Naive thymus-derived CD4-positive, alpha-beta T cell (primary cell): ENCODE results near the gene BDH2. TPM values are rescaled to one million over a fixed set of nuclear protein-coding genes. Genes with fewer than 3 reads are reported as not detected.

ENCODE experiments used
- ATAC-seq: fragments of 150-1000 bp; cut with Tn5 transposase; 2 replicates; pipeline ENCODE4 v1.10.0; 2021; ENCODE audit warnings: mild to moderate bottlenecking, moderate library complexity
- CTCF ChIA-PET: fragments of 350-600 bp; sonication (Branson Sonifier 250); formaldehyde crosslinking; loops from one replicate; lab custom pipeline; 2021; ENCODE audit warnings: antibody characterized with exemption; lab: Charles Lee
- POLR2A ChIA-PET: fragments of 350-600 bp; sonication (Branson Sonifier 250); formaldehyde crosslinking; loops from one replicate; lab custom pipeline; 2021; ENCODE audit warnings: antibody characterized with exemption, inconsistent platforms; lab: Charles Lee
- DNase-seq, 9 donors: peaks; one replicate each; pipeline versions ENCODE4 v3.0.0 to v3.0.0-alpha.2; 2020 to 2022; ENCODE audit warnings: mixed read lengths in 1 of 9
- H3K27ac ChIP-seq: one replicate; pipeline ENCODE4 v1.7.0; 2013; ENCODE audit warnings: mild to moderate bottlenecking, low read depth, low read length, moderate library complexity
- H3K27me3 ChIP-seq, 2 donors: one replicate each; pipeline ENCODE4 v1.7.0; 2013; ENCODE audit warnings: low read length in 2 of 2, mild to moderate bottlenecking in 2 of 2, moderate library complexity in 2 of 2; ENCODE audit not compliant: control insufficient read depth in 2 of 2, insufficient read depth in 2 of 2
- H3K36me3 ChIP-seq, 3 experiments: 1 replicate in 2 of 3; 2 replicates in 1 of 3; pipeline ENCODE4 v1.7.0; 2013; ENCODE audit warnings: low read length in 3 of 3, mild to moderate bottlenecking in 3 of 3, moderate library complexity in 1 of 3; ENCODE audit not compliant: insufficient read depth in 3 of 3, control insufficient read depth in 2 of 3
- H3K4me1 ChIP-seq, 2 donors: one replicate each; pipeline ENCODE4 v1.7.0; 2013; ENCODE audit warnings: low read length in 2 of 2, mild to moderate bottlenecking in 2 of 2, moderate library complexity in 1 of 2; ENCODE audit not compliant: control insufficient read depth in 2 of 2, insufficient read depth in 2 of 2
- H3K4me3 ChIP-seq: 2 replicates; pipeline ENCODE4 v1.7.0; 2013; ENCODE audit warnings: mild to moderate bottlenecking, low read length
- H3K9me3 ChIP-seq, 3 experiments: 1 replicate in 2 of 3; 2 replicates in 1 of 3; pipeline ENCODE4 v1.7.0; 2013; ENCODE audit warnings: low read length in 3 of 3; ENCODE audit not compliant: control insufficient read depth in 2 of 3
- H3K27ac Mint-ChIP-seq, 9 donors: one replicate each; pipeline ENCODE4 v1.8.0; 2020 to 2022; ENCODE audit warnings: mixed read lengths in 9 of 9, mild to moderate bottlenecking in 8 of 9, moderate library complexity in 5 of 9, inconsistent platforms in 2 of 9
- H3K27me3 Mint-ChIP-seq, 5 donors: one replicate each; pipeline ENCODE4 v1.8.0; 2021 to 2022; ENCODE audit warnings: mixed read lengths in 5 of 5, mild to moderate bottlenecking in 1 of 5
- H3K36me3 Mint-ChIP-seq, 5 donors: one replicate each; pipeline ENCODE4 v1.8.0; 2020 to 2022; ENCODE audit warnings: mixed read lengths in 5 of 5, mild to moderate bottlenecking in 3 of 5, inconsistent platforms in 1 of 5
- H3K4me1 Mint-ChIP-seq, 7 donors: one replicate each; pipeline ENCODE4 v1.8.0; 2020 to 2022; ENCODE audit warnings: mixed read lengths in 7 of 7, mild to moderate bottlenecking in 3 of 7, inconsistent platforms in 1 of 7
- H3K4me3 Mint-ChIP-seq, 10 donors: one replicate each; pipeline ENCODE4 v1.8.0; 2020 to 2022; ENCODE audit warnings: mild to moderate bottlenecking in 10 of 10, mixed read lengths in 10 of 10, moderate library complexity in 6 of 10, inconsistent platforms in 2 of 10
- H3K9me3 Mint-ChIP-seq, 11 donors: one replicate each; pipeline ENCODE4 v1.8.0; 2020 to 2022; ENCODE audit warnings: mixed read lengths in 11 of 11, mild to moderate bottlenecking in 4 of 11, inconsistent platforms in 1 of 11, moderate library complexity in 1 of 11
- intact Hi-C, 2 donors: fragments of 100-400 bp; cut with micrococcal nuclease; formaldehyde crosslinking; loops; one replicate each; pipeline ENCODE4 v1.15.1; 2023
- polyA plus RNA-seq, 2 donors: library from polyadenylated mRNA; unstranded; fragments of 300-500 nt; fragmentation: Illumina TruSeq; gene quantifications; one replicate each; pipeline ENCODE4 v1.2.3, GENCODE V29; 2021
- total RNA-seq, 6 experiments: library from RNA in 5 of 6; stranded (reverse) in 5 of 6; gene quantifications; 1 replicate in 5 of 6; 2 replicates in 1 of 6; pipeline ENCODE4 v1.2.3 and lab custom pipeline; 2021 to 2026

BDH2 gene
- total and polyA plus RNA-seq, 7 experiments from 2014 or later = 8.4 to 41.0 (median 20.7) TPM

DNA sequence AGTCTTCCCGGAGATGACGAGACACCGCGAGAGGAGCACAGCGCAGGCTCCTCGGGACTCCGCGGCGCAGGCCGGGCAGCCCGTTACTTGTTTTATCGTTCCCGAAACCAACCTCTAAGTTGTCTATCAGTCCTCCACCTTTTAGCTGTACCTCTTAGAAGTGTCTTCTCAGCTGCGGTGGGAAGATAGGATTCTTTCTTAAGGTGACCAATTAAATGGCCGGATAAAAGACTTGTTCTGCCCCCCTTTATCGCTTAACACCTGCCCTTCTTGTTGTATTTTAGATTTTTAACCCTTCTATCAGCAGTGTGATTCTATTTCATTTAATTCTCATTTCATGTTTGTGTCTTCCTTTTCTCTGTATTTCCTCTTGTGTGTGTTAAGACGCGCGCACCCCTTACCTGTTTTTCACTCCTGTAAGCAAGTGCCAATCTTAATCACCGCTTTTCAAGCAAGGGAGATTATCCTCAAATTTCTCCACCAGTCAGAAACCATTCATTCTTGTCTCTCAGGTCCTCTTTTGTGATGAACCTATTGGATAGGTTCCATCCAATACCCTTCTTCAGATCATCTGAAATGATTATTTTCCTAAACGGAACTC lies 22.8 kb downstream of the BDH2 start, which contains the start of gene SLC9B2:
Gene SLC9B2 (minus strand): TSS at position 15 of the 601 bp plus-strand sequence. CDS start 9,211 bp downstream, outside the sequence.
- no peaks in the 10 kb centered on the region for H3K27me3 Mint-ChIP-seq
- Histone ChIP-seq H3K36me3 (no peaks in the 10 kb centered on the region), H3K4me1 (peaks cover 10 to 17% of the 10 kb centered on the region in 2 donors), H3K4me3 (peak within 1 kb of the TSS; percentile 74), H3K9me3 (no peaks in the 10 kb centered on the region), H3K27ac (peak within 1 kb of the TSS; percentile 87), H3K27me3 (no peaks in the 10 kb centered on the region)
- no peaks in the 10 kb centered on the region for H3K9me3 Mint-ChIP-seq
- H3K4me3 Mint-ChIP-seq = peak within 1 kb of the TSS; percentile 77 to 97 (median 95)
- DNase-seq (no peak), ATAC-seq (peak; percentile 59)
- ChIA-PET POLR2A (interaction anchor here (0.5 to 3.2 kb wide), 10 partner anchors 10 to 508 kb away, joined by 3 to 21 read pairs (median 5); partner anchors contain the start of genes BDH2, CISD2, SLC9B1 and UBE2D3), CTCF (interaction anchor here (0.6 kb wide), 1 partner anchor 13 kb away, joined by 3 read pairs; no protein-coding TSS in a partner anchor)
- H3K36me3 Mint-ChIP-seq = peaks cover 3 to 22% (median 10%) of the 10 kb centered on the region in 5 donors
- intact Hi-C loops = loop anchor here (1.0 to 5.0 kb wide), 12 partner anchors 22 to 1730 kb away; partner anchors contain the start of genes BDH2 (in 2 of the 2), CISD2 (in 2 of the 2), MANBA (in 2 of the 2) and SLC39A8 (in 2 of the 2)
- H3K27ac Mint-ChIP-seq = peak within 1 kb of the TSS; percentile 86 to 99 (median 97)
- peaks cover 23 to 54% (median 47%) of the 10 kb centered on the region in 7 donors for H3K4me1 Mint-ChIP-seq

DNA sequence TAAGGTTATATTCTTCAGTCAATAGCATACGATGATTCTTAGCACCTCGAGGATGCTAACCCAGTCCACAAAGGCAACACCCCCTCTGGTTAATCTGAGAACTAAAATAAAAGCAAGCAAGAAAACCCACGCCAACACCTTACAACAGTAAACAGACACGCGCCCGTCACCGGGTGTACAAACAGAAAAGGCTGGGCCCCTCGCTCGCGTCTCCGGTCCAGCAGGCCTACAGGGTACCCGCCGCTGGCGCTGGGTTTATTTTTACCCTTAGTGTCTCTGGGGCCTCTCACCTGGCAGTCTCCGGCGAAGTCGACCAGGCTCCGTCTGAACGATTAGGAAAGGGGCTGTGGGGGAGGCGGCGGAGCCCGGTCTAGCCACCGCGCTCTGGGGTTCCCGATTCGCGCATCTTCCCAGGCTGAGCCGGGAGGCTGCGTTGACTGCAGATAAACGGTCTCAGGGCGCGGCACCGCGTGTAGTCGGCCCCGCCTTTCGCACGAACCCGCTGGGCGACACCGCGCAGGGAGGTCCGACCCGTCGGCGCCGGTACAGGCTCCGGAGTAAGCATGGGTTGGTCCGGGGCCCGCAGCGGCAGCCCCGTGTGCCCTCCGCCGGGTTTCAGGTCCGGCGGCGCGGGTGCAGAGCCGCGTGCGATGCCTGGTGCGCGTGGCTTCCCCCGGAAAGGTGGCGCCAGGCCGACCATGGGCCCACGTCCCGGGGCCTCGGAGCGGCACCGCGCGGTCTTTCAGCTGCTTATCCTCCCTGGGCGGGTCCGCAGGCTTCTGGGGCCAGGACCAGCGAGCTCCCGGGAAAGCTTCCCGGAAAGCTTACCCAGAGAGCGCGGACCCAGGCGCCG lies 23.5 kb downstream of the BDH2 start:
- ATAC-seq = peak; percentile 83
- peak; percentile 53 to 75 (median 68) for DNase-seq
- Mint-ChIP-seq H3K27ac (peak overlapping the region; percentile 86 to 99 (median 97)), H3K9me3 (no peaks in the 10 kb centered on the region), H3K27me3 (no peaks in the 10 kb centered on the region), H3K4me3 (peak overlapping the region; percentile 77 to 97 (median 95)), H3K36me3 (peaks cover 0 to 22% (median 6%) of the 10 kb centered on the region in 5 donors), H3K4me1 (peaks cover 23 to 54% (median 47%) of the 10 kb centered on the region in 7 donors)
- H3K27me3 ChIP-seq = no peaks in the 10 kb centered on the region
- peak overlapping the region; percentile 87 for H3K27ac ChIP-seq
- intact Hi-C loops = loop anchor here (1.0 to 5.0 kb wide), 12 partner anchors 23 to 1729 kb away; partner anchors contain the start of genes BDH2 (in 2 of the 2), CISD2 (in 2 of the 2), MANBA (in 2 of the 2) and SLC39A8 (in 2 of the 2)
- no peaks in the 10 kb centered on the region for H3K36me3 ChIP-seq
- no peaks in the 10 kb centered on the region for H3K9me3 ChIP-seq
- H3K4me3 ChIP-seq = peak overlapping the region; percentile 74
- CTCF ChIA-PET = interaction anchor here (0.6 kb wide), 1 partner anchor 12 kb away, joined by 3 read pairs; no protein-coding TSS in a partner anchor
- POLR2A ChIA-PET = interaction anchor here (0.6 to 3.2 kb wide), 15 partner anchors 9 to 507 kb away, joined by 3 to 21 read pairs (median 4); partner anchors contain the start of genes BDH2, CISD2, SLC9B1 and UBE2D3
- H3K4me1 ChIP-seq = peaks cover 10 to 17% of the 10 kb centered on the region in 2 donors

DNA sequence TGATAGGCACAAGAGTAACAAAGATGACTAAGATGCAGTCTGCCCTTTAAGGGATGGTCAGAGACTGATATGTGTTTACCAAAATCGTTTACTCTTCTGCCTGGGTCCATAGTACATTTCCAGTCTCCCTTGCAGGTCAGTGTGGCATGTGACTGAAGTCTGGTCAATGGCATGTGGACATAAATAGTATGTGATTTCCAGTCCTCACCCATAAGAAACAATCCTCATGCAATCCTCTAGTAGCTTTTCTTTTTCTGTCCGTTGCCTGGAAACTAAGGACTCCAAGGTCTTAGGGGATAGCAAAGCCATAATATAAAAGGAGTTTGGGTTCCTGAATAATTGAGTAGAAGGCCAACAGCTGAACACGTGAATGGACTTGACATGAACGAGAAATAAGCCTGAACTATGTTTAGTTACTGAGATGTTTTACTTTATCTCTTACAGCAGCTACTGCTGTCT lies 24.2 kb downstream of the BDH2 start:
- DNase-seq (no peak), ATAC-seq (no peak)

DNA sequence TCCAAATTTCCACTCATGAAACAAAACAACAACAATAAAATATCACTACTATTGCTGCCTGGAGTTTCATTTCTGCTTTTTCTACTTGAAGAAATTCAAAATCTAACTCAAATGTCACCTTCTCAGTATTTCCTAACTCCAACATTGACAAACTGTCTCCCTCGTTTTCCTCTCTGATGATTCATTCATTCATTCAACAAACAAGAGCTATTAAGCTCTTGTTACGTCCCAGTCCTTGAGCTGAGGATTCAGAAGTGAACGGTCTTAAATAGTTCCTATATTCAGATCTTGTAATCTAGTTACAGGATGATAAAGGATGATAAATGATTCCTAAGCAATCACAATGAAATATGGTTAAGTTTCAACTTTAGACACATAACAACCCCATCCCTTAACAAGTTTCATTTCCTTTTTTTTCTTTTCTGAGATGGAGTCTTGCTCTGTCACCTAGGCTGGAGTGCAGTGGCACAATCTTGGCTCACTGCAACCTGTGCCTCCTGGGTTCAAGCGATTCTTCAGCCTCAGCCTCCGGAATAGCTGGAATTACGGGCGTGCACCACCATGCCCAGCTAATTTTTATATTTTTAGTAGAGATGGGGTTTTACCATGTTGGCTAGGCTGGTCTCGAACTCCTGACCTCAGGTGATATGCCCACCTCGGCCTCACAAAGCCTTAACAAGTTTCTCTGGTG lies 24.7 kb downstream of the BDH2 start:
- Histone ChIP-seq H3K9me3 (no peaks in the 10 kb centered on the region), H3K27ac (no peak overlapping the region), H3K4me1 (peaks cover 10 to 17% of the 10 kb centered on the region in 2 donors), H3K36me3 (no peaks in the 10 kb centered on the region), H3K27me3 (no peaks in the 10 kb centered on the region), H3K4me3 (peak overlapping the region; percentile 74)
- CTCF ChIA-PET = interaction anchor here (0.6 to 0.7 kb wide), 2 partner anchors 16 to 448 kb away, joined by 3 read pairs; no protein-coding TSS in a partner anchor
- intact Hi-C loops = loop anchor here (1.0 to 5.0 kb wide), 5 partner anchors 10 to 1728 kb away; partner anchors contain the start of genes CISD2 (in 1 of the 2) and PPP3CA (in 1 of the 2)
- Mint-ChIP-seq H3K27ac (peak overlapping the region in 4 of 9 donors; percentile 27 to 99 (median 76)), H3K9me3 (no peaks in the 10 kb centered on the region), H3K4me3 (peak overlapping the region; percentile 23 to 97 (median 92)), H3K36me3 (peaks cover 0 to 21% (median 0%) of the 10 kb centered on the region in 5 donors), H3K27me3 (no peaks in the 10 kb centered on the region), H3K4me1 (peaks cover 27 to 59% (median 51%) of the 10 kb centered on the region in 7 donors)
- POLR2A ChIA-PET = interaction anchor here (0.6 to 1.0 kb wide), 8 partner anchors 8 to 462 kb away, joined by 3 to 5 read pairs (median 3); partner anchors contain the start of genes BDH2, CISD2 and SLC9B1
- no peak for ATAC-seq
- no peak for DNase-seq

More for the DNA sequence above, 24.2 kb downstream of the BDH2 start:
- Histone ChIP-seq H3K4me1 (peaks cover 10 to 17% of the 10 kb centered on the region in 2 donors), H3K36me3 (no peaks in the 10 kb centered on the region), H3K27ac (peak overlapping the region; percentile 87), H3K4me3 (peak overlapping the region; percentile 74), H3K9me3 (no peaks in the 10 kb centered on the region), H3K27me3 (no peaks in the 10 kb centered on the region)
- peaks cover 27 to 58% (median 51%) of the 10 kb centered on the region in 7 donors for H3K4me1 Mint-ChIP-seq
- ChIA-PET POLR2A (interaction anchor here (0.6 to 3.2 kb wide), 8 partner anchors 8 to 462 kb away, joined by 3 to 21 read pairs (median 4); partner anchors contain the start of genes BDH2, CISD2, SLC9B1 and UBE2D3), CTCF (interaction anchor here (0.6 to 0.7 kb wide), 2 partner anchors 16 to 449 kb away, joined by 3 read pairs; no protein-coding TSS in a partner anchor)
- intact Hi-C loops = loop anchor here (5.0 kb wide), 4 partner anchors 208 to 1728 kb away; partner anchors contain the start of genes CISD2 (in 1 of the 2) and PPP3CA (in 1 of the 2)
- no peaks in the 10 kb centered on the region for H3K9me3 Mint-ChIP-seq
- peak overlapping the region; percentile 86 to 99 (median 97) for H3K27ac Mint-ChIP-seq
- peaks cover 0 to 19% (median under 1%) of the 10 kb centered on the region in 5 donors for H3K36me3 Mint-ChIP-seq
- no peaks in the 10 kb centered on the region for H3K27me3 Mint-ChIP-seq
- H3K4me3 Mint-ChIP-seq = peak overlapping the region; percentile 77 to 97 (median 95)

DNA sequence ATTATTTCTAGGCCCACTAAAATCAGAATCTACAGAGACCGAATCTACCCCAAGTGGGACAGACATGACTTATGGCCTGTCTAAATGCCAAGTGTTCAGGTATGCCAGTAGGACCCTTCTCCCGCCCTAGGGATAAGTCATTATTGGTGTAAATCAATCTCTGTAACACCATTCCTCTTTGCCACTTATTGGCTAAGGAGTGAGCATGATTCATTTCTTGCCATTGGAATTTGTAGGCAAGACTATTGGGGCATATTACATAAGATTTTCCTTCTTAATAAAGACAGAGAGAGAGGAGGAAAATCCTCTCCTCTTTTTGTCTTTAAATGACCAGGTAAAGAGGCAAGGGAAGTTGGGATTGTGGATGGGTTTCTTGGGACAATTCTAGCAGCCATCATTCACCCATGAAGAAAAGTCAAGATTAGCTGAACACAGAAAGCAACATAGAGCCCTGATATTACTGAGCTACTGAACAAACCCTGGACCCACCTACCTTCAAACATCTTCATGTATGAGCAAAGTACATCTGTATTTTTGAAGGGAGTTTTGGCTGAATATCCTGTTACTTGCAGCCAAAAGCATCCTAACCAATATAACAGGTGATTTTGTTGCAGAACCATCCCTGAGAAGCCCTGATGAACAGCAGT lies 25.7 kb downstream of the BDH2 start:
- intact Hi-C loops = loop anchor here in 1 of 2 donors (1.0 kb wide), 1 partner anchor 9 kb away; no protein-coding TSS in a partner anchor
- Histone ChIP-seq H3K4me1 (peaks cover 10 to 17% of the 10 kb centered on the region in 2 donors), H3K27ac (no peak overlapping the region), H3K27me3 (no peaks in the 10 kb centered on the region), H3K9me3 (no peaks in the 10 kb centered on the region), H3K36me3 (no peaks in the 10 kb centered on the region), H3K4me3 (no peak overlapping the region)
- Mint-ChIP-seq H3K4me1 (peaks cover 28 to 52% (median 45%) of the 10 kb centered on the region in 7 donors), H3K9me3 (no peaks in the 10 kb centered on the region), H3K27me3 (no peaks in the 10 kb centered on the region), H3K27ac (no peak overlapping the region), H3K4me3 (peak overlapping the region in 5 of 10 donors; percentile 10 to 95 (median 43)), H3K36me3 (peaks cover 0 to 23% (median 0%) of the 10 kb centered on the region in 5 donors)
- POLR2A ChIA-PET = no interaction called here
- no peak for DNase-seq
- no peak for ATAC-seq
- CTCF ChIA-PET = no interaction called here
